Activated CD4-positive, CD25-positive, alpha-beta regulatory T cell treated with anti-CD3 and anti-CD28 coated beads, Interleukin-2, amount 50 U/mL, for 24 hours (primary cell): ENCODE results near the gene VIPAS39.

Experiments
- ATAC-seq, 2 donors: fragments of 150-1000 bp; cut with Tn5 transposase; one replicate each; pipeline ENCODE4 v1.10.0; 2021; ENCODE audit warnings: mild to moderate bottlenecking in 1 of 2, moderate library complexity in 1 of 2

Gene VIPAS39

DNA sequence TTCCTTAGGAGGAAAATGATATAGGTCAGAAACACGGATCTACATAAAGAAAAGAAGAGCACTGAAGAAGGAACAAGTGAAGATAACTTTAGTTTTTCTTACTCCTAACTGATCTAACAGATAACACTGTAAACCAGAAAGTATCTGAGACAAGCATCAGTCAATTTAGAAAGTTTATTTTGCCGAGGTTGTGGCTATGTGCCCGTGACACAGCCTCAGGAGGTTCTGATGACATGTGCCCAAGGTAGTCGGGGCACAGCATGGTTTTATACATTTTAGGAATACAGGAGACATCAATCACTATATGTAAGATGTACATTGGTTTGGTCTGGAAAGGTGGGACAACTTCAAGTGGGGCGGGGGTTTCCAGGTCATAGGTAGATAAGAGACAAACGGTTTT lies 57.2 kb downstream of the VIPAS39 start:
- no peak for ATAC-seq

DNA sequence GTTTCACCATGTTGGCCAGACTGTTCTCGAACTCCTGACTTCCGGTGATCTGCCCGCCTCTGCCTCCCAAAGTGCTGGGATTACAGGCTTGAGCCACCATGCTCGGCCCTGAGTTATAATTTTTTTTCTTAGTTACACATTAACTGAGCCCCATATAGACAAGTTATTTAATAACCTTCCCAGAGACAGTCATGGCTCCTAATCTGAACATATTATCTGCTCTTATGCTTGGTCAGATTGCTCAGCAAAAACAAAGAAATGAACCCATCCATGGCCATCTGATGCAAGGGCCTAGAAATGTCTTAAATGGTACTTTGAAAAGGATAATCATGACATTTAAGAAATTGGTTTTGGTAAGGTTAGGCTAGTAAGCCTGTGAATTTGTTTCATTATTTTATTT lies 67.2 kb downstream of the VIPAS39 start:
- no peak for ATAC-seq

DNA sequence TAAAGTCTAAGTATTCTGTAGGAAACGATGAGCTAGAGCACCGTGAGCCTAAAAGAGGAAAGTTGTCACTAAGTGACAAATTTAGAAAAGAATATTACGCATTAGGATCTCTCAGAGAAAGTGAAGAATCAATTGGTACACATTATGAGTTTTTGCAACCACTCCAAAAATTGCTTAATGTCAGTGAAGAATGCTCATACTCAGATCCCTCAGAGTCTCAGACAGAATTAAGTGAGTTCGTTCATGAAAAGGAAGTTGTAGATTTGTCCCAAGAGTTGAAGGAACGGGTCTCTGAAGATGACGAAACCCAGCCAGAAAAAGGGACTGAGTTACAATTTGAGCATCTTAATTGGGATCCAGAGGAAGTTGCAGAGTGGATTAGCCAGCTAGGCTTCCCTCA lies 78.7 kb downstream of the VIPAS39 start:
- ATAC-seq: no peak

DNA sequence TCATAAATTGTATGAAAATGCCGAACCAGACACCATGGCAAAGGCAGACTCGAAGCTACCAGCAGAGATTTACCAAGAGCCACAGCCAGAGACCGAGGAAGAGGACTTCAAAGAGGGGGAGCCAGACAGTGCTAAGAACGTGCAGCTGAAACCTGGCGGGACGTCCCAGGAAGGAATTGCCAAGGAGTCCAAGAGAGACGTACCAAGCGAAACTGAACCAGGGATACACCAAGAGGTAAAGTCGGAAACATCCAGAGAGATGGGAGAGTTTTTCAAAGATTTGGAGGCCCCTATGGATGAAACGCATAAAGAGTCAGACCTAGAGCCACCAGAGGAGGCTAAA lies 79.9 kb downstream of the VIPAS39 start:
- peak in 1 of 2 donors; percentile 2 for ATAC-seq

DNA sequence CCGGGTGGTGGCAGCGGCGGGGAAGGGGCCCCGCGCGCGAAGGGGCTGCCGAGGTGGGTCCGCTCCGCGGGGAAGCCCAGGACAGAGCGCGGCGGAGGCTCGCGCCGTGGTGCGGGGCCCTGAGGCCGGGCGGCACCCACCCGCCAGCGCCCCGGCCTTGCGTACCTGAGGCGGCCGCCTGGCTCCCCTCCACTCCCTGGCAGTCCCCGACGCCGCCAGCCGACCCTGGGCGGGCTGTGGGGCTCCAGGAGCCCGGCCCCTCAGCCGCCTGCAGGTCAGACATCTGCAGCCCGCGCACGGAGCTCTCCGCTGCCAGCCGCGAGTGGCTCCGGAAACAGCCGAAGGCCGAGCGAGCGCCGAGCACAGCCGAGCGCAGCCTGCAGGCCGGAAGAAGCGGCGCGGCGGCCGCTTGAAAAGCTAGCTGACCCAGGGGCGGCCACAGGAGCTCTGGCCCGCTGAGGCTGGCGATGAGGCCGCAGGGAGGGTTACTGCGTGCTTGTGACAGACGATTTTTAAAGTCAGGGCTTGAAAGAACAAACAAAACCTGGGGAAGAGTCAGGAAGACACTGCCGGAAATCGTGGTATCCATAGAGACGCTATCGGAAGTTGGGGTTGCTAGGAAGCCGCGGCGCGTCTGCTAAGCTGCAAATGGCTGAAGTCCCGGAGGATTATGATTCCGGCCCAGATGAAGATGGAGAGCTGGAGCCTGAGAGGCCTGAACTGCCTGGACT lies 80.5 kb downstream of the VIPAS39 start, which contains the start of the genes SAMD15 and TMED8:
TSS of gene SAMD15 (plus strand) at position 609 of the 731 bp plus-strand sequence. CDS start at position 649, 40 bp downstream.
TSS of gene TMED8 (minus strand) at position 324 of the 731 bp plus-strand sequence. CDS start at position 283, 41 bp downstream.
- ATAC-seq: peak; percentile 90 to 92
